Heart right ventricle (tissue), 16 donors: ENCODE measurements around the gene MACROD2. TPM values are rescaled to one million over a fixed set of nuclear protein-coding genes. Genes with fewer than 3 reads are reported as not detected.

Experiments
- ATAC-seq, 8 donors: fragments of 200-7000 bp; cut with Tn5 transposase; one replicate each; pipeline ENCODE4 v1.9.1; 2020; ENCODE audit warnings: mild to moderate bottlenecking in 8 of 8, moderate library complexity in 8 of 8, moderate number of reproducible peaks in 1 of 8
- DNase-seq, 2 donors: peaks; one replicate each; pipeline ENCODE4 v3.0.0-alpha.2; 2020
- H3K27ac ChIP-seq, 10 donors: fragments of 200-600 bp; sonication (generic) in 2 of 10; one replicate each; pipeline versions ENCODE4 v1.5.0 to v1.8.0; 2020 to 2022; ENCODE audit warnings: mild to moderate bottlenecking in 3 of 10
- H3K27me3 ChIP-seq, 7 donors: fragments of 200-600 bp; one replicate each; pipeline ENCODE4 v1.8.0; 2021 to 2022; ENCODE audit warnings: mild to moderate bottlenecking in 2 of 7
- H3K36me3 ChIP-seq, 9 donors: fragments of 200-600 bp; sonication (generic) in 1 of 9; one replicate each; pipeline versions ENCODE4 v1.5.0 to v1.8.0; 2020 to 2022; ENCODE audit warnings: mild to moderate bottlenecking in 2 of 9
- H3K4me1 ChIP-seq, 9 donors: fragments of 200-600 bp; sonication (generic) in 1 of 9; one replicate each; pipeline versions ENCODE4 v1.5.0 to v1.8.0; 2020 to 2022; ENCODE audit warnings: mild to moderate bottlenecking in 4 of 9
- H3K4me3 ChIP-seq, 10 donors: fragments of 200-600 bp; sonication (generic) in 2 of 10; one replicate each; pipeline versions ENCODE4 v1.5.0 to v1.8.0; 2020 to 2022; ENCODE audit warnings: mild to moderate bottlenecking in 7 of 10, moderate library complexity in 2 of 10
- H3K9me3 ChIP-seq, 11 donors: fragments of 200-600 bp in 10 of 11; sonication (generic) in 2 of 11; one replicate each; pipeline versions ENCODE4 v1.5.0 to v1.8.0; 2013 to 2022; ENCODE audit warnings: mild to moderate bottlenecking in 2 of 11, control low read depth in 1 of 11, moderate library complexity in 1 of 11
- WGBS, 2 donors: extraction: QIAGEN DNeasy Blood & Tissue Kit; methylation state at CpG; one replicate each; pipeline ENCODE4 v1.1.7; 2013; ENCODE audit warnings: inconsistent platforms in 1 of 2; 5-methylcytosine and 5-hydroxymethylcytosine counted together
- intact Hi-C, 10 donors: fragments of 100-400 bp; cut with DNase I; formaldehyde crosslinking; loops; one replicate each; pipeline versions ENCODE4 v1.11.1 to v1.14.2; 2022
- polyA plus RNA-seq, 2 donors: library from polyadenylated mRNA; stranded (reverse); fragments of 200-250 nt; gene quantifications; one replicate each; pipeline ENCODE4 v1.2.3, GENCODE V29; 2013
- total RNA-seq, 10 donors: library from RNA; stranded (reverse); fragmentation: NEBNext Ultra II Directional in 3 of 10; extraction: Animal tissue kit (Norgen Biotek cat#: 25700) in 3 of 10; gene quantifications; one replicate each; pipeline versions ENCODE4 v1.2.1 to v1.2.4, GENCODE V29; 2021 to 2023
- TF ChIP-seq, protein P1 (sequence below), 9 donors: fragments of 200-600 bp; sonication (generic) in 2 of 9; IDR thresholded peaks; one replicate each; pipeline versions ENCODE4 v1.5.0 to v1.8.0; 2021 to 2022; ENCODE audit warnings: antibody characterized with exemption in 9 of 9, mild to moderate bottlenecking in 5 of 9, moderate library complexity in 1 of 9
- donor health status: Arrhythmogenic right ventricular cardiomyopathy.
- donor health status: ischemic (EF 13 %, LVEDD 7.1; RV severe dilation, severe dysfunction).
- donor health status: healthy with polysubstance abuse.
- donor health status: DM: no; HTN: yes; CAD: no.
- donor health status: DM: no; HTN: no; CAD: no.
- donor health status: ischemic (EF 25% LVEDD 6.9; RV normal size, moderate dysfunction).
- donor health status: ischemic (EF 25% LVEDD 5.7; RV mildly dilated, moderate dysfunction).
- donor health status: healthy.
- donor health status: DM: yes; HTN: yes; CAD: no.
- donor health status: Ischemic cardiomyopathy.
- donor health status: ischemic (EF 35%, LVEDD 5.7; RV mildly dilated, moderate dysfunction).
- donor health status: nonischemic (EF 11% LVEDD 7.7; RV severe dilation, severe dysfunction).
- donor health status: DM: yes; HTN: yes; CAD: no.
- donor health status: PGD.
- donor health status: ischemic (EF 29% LVEDD 5.4; RV normal size, mild dysfunction).
- donor health status: nonischemic (EF 23%, LVEDD 6.1; RV moderate dilation, normal function).

The MACROD2 gene
- total and polyA plus RNA-seq, 12 donors: 0.28 to 6.4 (median 4.1) TPM

DNA sequence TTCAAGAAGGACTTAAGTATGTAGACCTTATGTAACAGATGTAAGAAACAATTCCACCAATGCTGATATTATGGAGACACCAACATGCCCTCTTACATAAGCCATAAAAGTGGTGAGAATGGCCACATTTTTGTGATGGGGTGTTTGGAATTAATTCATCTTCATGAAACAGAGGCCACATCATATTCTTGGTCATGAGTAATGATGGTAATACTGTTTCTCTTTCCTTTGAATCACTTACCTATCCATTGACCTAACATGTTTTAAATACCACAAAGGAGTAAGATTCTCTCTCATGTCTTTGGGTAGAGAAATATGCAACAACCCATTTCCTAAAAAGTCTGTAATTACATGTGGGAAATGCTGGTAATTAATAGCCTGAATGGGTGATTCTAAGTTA lies 887.5 kb downstream of the MACROD2 start:
- Histone ChIP-seq H3K27ac (no peak overlapping the region), H3K4me3 (no peak overlapping the region), H3K9me3 (no peaks in the 10 kb centered on the region), H3K27me3 (no peaks in the 10 kb centered on the region), H3K36me3 (no peaks in the 10 kb centered on the region), H3K4me1 (no peaks in the 10 kb centered on the region)
- ATAC-seq (no peak), DNase-seq (no peak)
- TF ChIP-seq, protein P1, sequence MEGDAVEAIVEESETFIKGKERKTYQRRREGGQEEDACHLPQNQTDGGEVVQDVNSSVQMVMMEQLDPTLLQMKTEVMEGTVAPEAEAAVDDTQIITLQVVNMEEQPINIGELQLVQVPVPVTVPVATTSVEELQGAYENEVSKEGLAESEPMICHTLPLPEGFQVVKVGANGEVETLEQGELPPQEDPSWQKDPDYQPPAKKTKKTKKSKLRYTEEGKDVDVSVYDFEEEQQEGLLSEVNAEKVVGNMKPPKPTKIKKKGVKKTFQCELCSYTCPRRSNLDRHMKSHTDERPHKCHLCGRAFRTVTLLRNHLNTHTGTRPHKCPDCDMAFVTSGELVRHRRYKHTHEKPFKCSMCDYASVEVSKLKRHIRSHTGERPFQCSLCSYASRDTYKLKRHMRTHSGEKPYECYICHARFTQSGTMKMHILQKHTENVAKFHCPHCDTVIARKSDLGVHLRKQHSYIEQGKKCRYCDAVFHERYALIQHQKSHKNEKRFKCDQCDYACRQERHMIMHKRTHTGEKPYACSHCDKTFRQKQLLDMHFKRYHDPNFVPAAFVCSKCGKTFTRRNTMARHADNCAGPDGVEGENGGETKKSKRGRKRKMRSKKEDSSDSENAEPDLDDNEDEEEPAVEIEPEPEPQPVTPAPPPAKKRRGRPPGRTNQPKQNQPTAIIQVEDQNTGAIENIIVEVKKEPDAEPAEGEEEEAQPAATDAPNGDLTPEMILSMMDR (IDR thresholded peaks at IDR 0.05): no peak
- intact Hi-C loops: no loop called here

DNA sequence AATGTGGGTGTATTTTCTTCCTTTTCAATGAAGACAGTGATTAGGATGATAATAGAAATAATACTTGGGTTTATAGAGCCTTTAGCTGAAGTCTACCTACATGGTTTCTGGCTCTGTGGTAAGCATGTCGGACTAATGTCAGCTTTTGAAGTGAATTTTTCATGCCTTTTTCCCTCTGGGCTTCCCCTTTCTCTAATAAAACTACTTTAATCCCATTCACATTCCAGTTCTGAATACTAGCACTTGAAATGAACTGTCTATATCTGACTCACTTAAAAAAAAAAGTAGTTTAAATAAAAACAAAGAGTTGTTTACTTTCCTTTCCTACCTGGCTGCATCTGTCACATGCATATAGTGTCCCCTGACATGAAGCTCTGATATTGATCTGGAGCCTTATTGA lies 888.0 kb downstream of the MACROD2 start:
- H3K4me1 ChIP-seq: no peaks in the 10 kb centered on the region
- no peak overlapping the region for H3K4me3 ChIP-seq
- H3K9me3 ChIP-seq: no peaks in the 10 kb centered on the region
- H3K27ac ChIP-seq: no peak overlapping the region
- TF ChIP-seq, protein P1 (IDR thresholded peaks at IDR 0.05): no peak
- H3K27me3 ChIP-seq: no peaks in the 10 kb centered on the region
- ATAC-seq (no peak), DNase-seq (no peak)
- intact Hi-C loops: no loop called here
- H3K36me3 ChIP-seq: no peaks in the 10 kb centered on the region
- WGBS, 2 donors: 82 to 88% methylated on average over 1 of the region's 1 CpG

DNA sequence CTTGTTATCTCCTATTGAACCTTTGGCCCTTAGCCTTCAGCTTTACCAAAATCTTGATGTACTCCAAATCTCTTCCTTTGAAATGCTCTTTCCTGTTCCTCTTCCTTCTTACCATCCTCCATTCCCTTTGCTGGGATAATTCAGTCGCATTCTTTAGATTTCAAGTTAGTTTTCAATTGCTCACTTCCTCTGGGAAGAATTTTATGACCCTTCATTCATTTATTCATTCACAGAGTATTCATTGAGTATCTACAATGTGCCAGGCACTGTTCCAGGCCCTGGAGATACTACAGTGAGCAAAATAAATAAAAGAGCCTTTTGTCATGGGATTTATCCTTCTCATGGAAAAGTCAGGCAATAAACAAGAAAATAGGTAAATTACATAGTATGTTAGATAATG lies 890.3 kb downstream of the MACROD2 start:
- ATAC-seq (no peak), DNase-seq (no peak)
- intact Hi-C loops: no loop called here
- TF ChIP-seq, protein P1 (IDR thresholded peaks at IDR 0.05): no peak
- H3K27me3 ChIP-seq: no peaks in the 10 kb centered on the region
- H3K9me3 ChIP-seq: no peaks in the 10 kb centered on the region
- 62 to 70% methylated on average over 1 of the region's 1 CpG for WGBS, 2 donors
- H3K4me1 ChIP-seq: no peaks in the 10 kb centered on the region
- H3K27ac ChIP-seq: no peak overlapping the region
- H3K36me3 ChIP-seq: no peaks in the 10 kb centered on the region
- H3K4me3 ChIP-seq: no peak overlapping the region

DNA sequence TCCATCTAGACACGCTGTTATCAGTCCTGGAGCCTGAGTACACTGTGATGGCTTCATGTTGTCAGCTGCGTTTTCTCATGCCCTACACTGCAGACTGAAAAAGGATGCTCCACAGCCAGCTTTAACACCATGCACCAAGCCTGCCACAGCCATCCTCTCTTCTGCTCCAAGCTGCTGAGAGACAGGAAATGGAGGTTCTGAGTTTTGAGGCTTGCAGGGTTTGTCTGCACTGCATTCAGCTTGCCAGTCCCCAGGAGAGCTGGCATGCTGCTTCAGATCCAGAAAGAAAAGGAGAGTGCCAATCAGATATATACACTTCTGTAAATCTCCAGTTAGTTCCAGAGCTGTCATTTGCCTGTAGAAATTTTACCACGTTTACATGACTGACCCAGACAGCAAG lies 892.8 kb downstream of the MACROD2 start:
- 26 to 27% methylated on average over 3 of the region's 3 CpGs for WGBS, 2 donors
- Histone ChIP-seq H3K9me3 (no peaks in the 10 kb centered on the region), H3K36me3 (no peaks in the 10 kb centered on the region), H3K4me3 (no peak overlapping the region), H3K27ac (no peak overlapping the region), H3K27me3 (no peaks in the 10 kb centered on the region), H3K4me1 (no peaks in the 10 kb centered on the region)
- ATAC-seq (no peak), DNase-seq (no peak)
- TF ChIP-seq, protein P1 (IDR thresholded peaks at IDR 0.05): no peak
- intact Hi-C loops: no loop called here
